Skeletal muscle satellite cell (primary cell): ENCODE data around the gene PCDHA3.
"Not testable (repeated sequence)": the region's sequence is repeated elsewhere in the genome, so short reads cannot be mapped to it uniquely, and the experiment has no call there.

ENCODE experiments used
- H3K27me3 ChIP-seq: 2 replicates; pipeline ENCODE4 v1.7.0; 2013; ENCODE audit warnings: low read length; ENCODE audit not compliant: control insufficient read depth, insufficient read depth
- H3K36me3 ChIP-seq: 2 replicates; pipeline ENCODE4 v1.7.0; 2013; ENCODE audit warnings: mild to moderate bottlenecking, control low read depth, low read length; ENCODE audit not compliant: insufficient read depth
- H3K4me1 ChIP-seq: 2 replicates; pipeline ENCODE4 v1.7.0; 2013; ENCODE audit warnings: low read length; ENCODE audit not compliant: control insufficient read depth, insufficient read depth
- H3K4me2 ChIP-seq: 2 replicates; pipeline ENCODE4 v1.7.0; 2013; ENCODE audit warnings: mild to moderate bottlenecking, low read length
- H3K4me3 ChIP-seq: 2 replicates; pipeline ENCODE4 v1.7.0; 2013; ENCODE audit warnings: low read length
- H3K9ac ChIP-seq: 2 replicates; pipeline ENCODE4 v1.7.0; 2013; ENCODE audit warnings: mild to moderate bottlenecking, low read depth, low read length, moderate library complexity
- H3K9me3 ChIP-seq: replicated peaks from 2 replicates; pipeline ENCODE4 v1.7.0; 2013; ENCODE audit warnings: mild to moderate bottlenecking, control low read depth, low read length

PCDHA3 gene

DNA sequence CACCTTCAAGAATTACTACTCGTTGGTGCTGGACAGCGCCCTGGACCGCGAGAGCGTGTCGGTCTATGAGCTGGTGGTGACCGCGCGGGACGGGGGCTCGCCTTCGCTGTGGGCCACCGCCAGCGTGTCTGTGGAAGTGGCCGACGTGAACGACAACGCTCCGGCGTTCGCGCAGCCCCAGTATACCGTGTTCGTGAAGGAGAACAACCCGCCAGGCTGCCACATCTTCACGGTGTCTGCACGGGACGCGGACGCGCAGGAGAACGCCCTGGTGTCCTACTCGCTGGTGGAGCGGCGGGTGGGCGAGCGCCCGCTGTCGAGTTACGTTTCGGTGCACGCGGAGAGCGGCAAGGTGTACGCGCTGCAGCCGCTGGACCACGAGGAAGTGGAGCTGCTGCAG, 22.1 kb downstream of the PCDHA3 start:
- H3K9ac ChIP-seq, H3K27me3 ChIP-seq, H3K36me3 ChIP-seq, H3K4me3 ChIP-seq, H3K9me3 ChIP-seq, H3K4me2 ChIP-seq, H3K4me1 ChIP-seq: not testable (repeated sequence)

DNA sequence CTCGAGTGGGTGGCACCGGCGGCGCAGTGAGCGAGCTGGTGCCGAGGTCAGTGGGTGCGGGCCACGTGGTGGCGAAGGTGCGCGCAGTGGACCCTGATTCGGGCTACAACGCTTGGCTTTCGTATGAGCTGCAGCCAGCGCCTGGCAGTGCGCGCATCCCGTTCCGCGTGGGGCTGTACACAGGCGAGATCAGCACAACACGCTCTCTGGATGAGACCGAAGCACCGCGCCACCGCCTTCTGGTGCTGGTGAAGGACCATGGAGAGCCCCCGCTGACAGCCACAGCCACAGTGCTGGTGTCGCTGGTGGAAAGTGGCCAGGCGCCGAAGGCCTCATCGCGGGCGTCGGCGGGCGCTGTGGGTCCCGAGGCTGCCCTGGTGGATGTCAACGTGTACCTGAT, 22.6 kb downstream of the PCDHA3 start:
- no peaks in the 10 kb centered on the region for H3K27me3 ChIP-seq
- no peak overlapping the region for H3K9ac ChIP-seq
- H3K36me3 ChIP-seq = no peaks in the 10 kb centered on the region
- H3K4me3 ChIP-seq = no peak overlapping the region
- no peaks in the 10 kb centered on the region for H3K4me1 ChIP-seq
- no peak overlapping the region for H3K4me2 ChIP-seq
- H3K9me3 ChIP-seq = no peaks in the 10 kb centered on the region

DNA sequence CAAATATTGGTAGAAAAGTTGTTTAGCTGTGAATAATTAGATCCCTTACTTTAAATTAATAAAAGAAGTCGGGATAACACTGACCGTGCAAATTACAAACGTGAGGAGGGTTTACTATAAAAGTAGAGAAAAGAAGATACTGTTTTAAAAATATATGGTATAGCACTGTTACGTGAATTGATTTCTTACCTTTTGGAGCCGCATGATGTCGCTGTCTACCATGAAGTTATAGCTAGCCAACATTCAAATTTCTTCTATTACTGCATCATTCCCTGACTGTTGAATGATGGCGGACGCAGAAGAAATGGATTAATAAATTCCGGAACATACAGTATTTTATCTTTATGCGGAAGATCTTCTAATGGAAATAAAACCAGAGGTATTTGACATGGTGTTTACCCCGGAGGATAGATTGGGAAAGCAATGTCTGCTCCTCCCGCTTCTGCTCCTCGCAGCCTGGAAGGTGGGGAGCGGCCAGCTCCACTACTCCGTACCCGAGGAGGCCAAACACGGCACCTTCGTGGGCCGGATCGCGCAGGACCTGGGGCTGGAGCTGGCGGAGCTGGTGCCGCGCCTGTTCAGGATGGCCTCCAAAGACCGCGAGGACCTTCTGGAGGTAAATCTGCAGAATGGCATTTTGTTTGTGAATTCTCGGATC, 27.0 kb downstream of the PCDHA3 start, which contains the start of gene PCDHA6:
TSS of gene PCDHA6 (plus strand) at position 257 of the 658 bp plus-strand sequence. CDS start at position 389, 132 bp downstream.
- Histone ChIP-seq H3K4me2 (no peak within 1 kb of the TSS), H3K9ac (no peak within 1 kb of the TSS), H3K4me1 (no peaks in the 10 kb centered on the region), H3K4me3 (peak within 1 kb of the TSS; percentile 24), H3K27me3 (no peaks in the 10 kb centered on the region), H3K36me3 (no peaks in the 10 kb centered on the region), H3K9me3 (no peaks in the 10 kb centered on the region)

DNA sequence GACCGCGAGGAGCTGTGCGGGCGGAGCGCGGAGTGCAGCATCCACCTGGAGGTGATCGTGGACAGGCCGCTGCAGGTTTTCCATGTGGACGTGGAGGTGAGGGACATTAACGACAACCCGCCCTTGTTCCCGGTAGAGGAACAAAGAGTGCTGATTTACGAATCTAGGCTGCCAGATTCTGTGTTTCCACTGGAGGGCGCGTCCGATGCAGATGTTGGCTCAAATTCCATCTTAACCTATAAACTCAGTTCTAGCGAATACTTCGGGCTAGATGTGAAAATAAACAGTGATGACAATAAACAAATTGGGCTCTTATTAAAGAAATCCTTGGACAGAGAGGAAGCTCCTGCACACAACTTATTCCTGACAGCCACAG, 27.5 kb downstream of the PCDHA3 start:
- H3K4me1 ChIP-seq = no peaks in the 10 kb centered on the region
- no peak overlapping the region for H3K9ac ChIP-seq
- no peak overlapping the region for H3K4me2 ChIP-seq
- no peak overlapping the region for H3K4me3 ChIP-seq
- no peaks in the 10 kb centered on the region for H3K36me3 ChIP-seq
- H3K9me3 ChIP-seq = no peaks in the 10 kb centered on the region
- no peaks in the 10 kb centered on the region for H3K27me3 ChIP-seq

DNA sequence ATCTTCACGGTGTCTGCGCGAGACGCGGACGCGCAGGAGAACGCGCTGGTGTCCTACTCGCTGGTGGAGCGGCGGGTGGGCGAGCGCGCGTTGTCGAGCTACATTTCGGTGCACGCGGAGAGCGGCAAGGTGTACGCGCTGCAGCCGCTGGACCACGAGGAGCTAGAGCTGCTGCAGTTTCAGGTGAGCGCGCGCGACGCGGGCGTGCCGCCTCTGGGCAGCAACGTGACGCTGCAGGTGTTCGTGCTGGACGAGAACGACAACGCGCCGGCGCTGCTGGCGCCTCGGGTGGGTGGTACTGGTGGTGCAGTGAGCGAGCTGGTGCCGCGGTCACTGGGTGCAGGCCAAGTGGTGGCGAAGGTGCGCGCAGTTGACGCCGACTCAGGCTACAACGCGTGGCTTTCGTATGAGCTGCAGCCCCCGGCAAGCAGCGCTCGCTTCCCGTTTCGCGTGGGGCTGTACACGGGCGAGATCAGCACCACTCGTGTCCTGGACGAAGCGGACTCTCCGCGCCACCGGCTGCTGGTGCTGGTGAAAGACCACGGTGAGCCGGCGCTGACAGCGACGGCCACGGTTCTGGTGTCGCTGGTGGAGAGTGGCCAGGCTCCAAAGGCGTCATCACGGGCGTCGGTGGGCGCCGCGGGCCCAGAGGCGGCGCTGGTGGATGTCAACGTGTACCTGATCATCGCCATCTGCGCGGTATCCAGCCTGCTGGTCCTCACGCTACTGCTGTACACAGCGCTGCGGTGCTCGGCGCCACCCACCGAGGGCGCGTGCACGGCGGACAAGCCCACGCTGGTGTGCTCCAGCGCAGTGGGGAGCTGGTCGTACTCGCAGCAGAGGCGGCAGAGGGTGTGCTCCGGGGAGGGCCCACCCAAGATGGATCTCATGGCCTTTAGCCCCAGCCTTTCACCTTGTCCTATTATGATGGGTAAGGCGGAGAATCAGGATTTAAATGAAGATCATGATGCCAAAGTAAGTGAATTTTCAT, 28.9 kb downstream of the PCDHA3 start:
- H3K9ac ChIP-seq, H3K36me3 ChIP-seq, H3K4me1 ChIP-seq, H3K4me3 ChIP-seq, H3K27me3 ChIP-seq, H3K4me2 ChIP-seq, H3K9me3 ChIP-seq: not testable (repeated sequence)

DNA sequence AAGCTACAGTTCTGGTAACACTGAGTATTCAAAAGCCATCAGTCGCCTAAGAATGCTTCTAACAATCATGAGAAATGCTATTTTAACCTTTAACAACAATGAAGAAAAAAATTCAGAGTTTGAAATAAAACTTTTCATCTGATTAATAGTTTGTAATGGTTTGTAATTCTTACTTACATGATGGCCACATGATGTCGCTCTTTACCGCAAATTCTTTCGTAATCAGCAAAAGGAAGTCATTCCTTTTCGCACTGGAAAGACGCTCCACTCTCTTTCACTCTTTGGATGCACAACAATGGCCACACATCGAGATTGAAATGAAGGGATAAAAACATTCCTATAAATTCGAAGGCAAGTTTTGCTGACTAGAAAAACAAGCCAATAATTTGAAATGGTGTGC, 33.1 kb downstream of the PCDHA3 start, which contains the start of gene PCDHA7:
TSS of gene PCDHA7 (plus strand) at position 277 of the 400 bp plus-strand sequence. CDS start at position 392, 115 bp downstream.
- Histone ChIP-seq H3K4me3 (peak within 1 kb of the TSS; percentile 28), H3K4me2 (no peak within 1 kb of the TSS), H3K9me3 (no peaks in the 10 kb centered on the region), H3K9ac (no peak within 1 kb of the TSS), H3K4me1 (no peaks in the 10 kb centered on the region), H3K36me3 (no peaks in the 10 kb centered on the region), H3K27me3 (no peaks in the 10 kb centered on the region)

DNA sequence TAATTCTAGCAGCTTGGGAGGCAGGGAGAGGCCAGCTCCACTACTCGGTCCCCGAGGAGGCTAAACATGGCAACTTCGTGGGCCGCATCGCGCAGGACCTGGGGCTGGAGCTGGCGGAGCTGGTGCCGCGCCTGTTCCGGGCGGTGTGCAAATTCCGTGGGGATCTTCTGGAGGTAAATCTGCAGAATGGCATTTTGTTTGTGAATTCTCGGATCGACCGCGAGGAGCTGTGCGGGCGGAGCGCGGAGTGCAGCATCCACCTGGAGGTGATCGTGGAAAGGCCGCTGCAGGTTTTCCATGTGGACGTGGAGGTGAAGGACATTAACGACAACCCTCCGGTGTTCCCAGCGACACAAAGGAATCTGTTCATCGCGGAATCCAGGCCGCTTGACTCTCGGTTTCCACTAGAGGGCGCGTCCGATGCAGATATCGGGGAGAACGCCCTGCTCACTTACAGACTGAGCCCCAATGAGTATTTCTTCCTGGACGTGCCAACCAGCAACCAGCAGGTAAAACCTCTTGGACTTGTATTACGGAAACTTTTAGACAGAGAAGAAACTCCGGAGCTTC, 33.7 kb downstream of the PCDHA3 start:
- not testable (repeated sequence) for H3K9ac ChIP-seq, H3K9me3 ChIP-seq, H3K27me3 ChIP-seq, H3K36me3 ChIP-seq, H3K4me1 ChIP-seq, H3K4me2 ChIP-seq
- H3K4me3 ChIP-seq = peak overlapping the region; percentile 28

DNA sequence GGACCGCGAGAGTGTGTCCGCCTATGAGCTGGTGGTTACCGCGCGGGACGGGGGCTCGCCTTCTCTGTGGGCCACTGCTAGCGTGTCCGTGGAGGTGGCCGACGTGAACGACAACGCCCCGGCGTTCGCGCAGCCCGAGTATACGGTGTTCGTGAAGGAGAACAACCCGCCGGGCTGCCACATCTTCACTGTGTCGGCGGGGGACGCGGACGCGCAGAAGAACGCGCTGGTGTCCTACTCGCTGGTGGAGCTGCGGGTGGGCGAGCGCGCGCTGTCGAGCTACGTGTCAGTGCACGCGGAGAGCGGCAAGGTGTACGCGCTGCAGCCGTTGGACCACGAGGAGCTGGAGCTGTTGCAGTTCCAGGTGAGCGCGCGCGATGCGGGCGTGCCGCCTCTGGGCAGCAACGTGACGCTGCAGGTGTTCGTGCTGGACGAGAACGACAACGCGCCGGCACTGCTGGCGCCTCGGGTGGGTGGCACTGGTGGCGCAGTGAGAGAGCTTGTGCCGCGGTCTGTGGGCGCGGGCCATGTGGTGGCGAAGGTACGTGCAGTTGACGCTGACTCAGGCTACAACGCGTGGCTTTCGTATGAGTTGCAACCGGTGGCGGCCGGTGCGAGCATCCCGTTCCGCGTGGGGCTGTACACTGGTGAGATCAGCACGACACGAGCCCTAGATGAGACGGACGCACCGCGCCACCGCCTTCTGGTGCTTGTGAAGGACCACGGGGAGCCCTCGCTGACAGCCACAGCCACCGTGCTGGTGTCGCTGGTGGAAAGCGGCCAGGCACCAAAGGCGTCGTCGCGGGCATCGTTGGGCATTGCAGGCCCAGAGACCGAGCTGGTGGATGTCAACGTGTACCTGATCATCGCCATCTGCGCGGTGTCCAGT, 35.0 kb downstream of the PCDHA3 start:
- H3K4me1 ChIP-seq = no peaks in the 10 kb centered on the region
- H3K36me3 ChIP-seq = no peaks in the 10 kb centered on the region
- no peak overlapping the region for H3K4me3 ChIP-seq
- no peak overlapping the region for H3K9ac ChIP-seq
- H3K27me3 ChIP-seq = no peaks in the 10 kb centered on the region
- H3K4me2 ChIP-seq = no peak overlapping the region
- H3K9me3 ChIP-seq = no peaks in the 10 kb centered on the region

DNA sequence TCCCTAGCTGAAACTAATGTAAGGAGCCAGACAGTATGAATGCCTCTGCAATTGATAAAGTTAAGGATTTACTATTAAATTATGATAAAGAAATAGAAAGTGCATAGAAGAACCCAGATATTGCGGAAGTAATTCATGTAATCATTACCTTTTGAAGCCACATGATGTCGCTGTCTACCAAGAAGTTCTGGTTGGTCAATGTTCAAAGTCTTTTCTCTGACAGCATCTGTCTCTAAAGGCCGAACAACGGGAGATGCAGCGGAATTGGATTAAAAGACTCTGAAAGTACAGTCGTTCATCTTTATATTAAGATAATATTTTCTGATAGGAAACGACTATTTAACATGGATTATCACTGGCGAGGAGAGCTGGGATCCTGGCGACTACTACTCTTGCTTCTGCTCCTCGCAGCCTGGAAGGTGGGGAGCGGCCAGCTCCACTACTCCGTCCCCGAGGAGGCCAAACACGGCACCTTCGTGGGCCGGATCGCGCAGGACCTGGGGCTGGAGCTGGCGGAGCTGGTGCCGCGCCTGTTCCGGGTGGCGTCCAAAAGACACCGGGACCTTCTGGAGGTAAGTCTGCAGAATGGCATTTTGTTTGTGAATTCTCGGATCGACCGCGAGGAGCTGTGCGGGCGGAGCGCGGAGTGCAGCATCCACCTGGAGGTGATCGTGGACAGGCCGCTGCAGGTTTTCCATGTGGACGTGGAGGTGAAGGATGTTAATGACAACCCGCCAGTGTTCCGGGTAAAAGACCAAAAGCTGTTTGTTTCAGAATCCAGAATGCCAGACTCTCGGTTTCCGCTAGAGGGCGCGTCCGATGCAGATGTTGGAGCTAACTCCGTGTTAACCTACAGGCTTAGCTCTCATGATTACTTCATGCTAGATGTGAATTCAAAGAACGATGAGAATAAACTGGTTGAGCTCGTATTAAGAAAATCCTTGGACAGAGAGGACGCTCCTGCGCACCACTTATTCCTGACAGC, 40.4 kb downstream of the PCDHA3 start, which contains the start of gene PCDHA8:
TSS of gene PCDHA8 (plus strand) at position 210 of the 985 bp plus-strand sequence. CDS start at position 345, 135 bp downstream.
- Histone ChIP-seq H3K4me2 (no peak within 1 kb of the TSS), H3K36me3 (no peaks in the 10 kb centered on the region), H3K9me3 (no peaks in the 10 kb centered on the region), H3K4me3 (no peak within 1 kb of the TSS), H3K27me3 (no peaks in the 10 kb centered on the region), H3K9ac (no peak within 1 kb of the TSS), H3K4me1 (no peaks in the 10 kb centered on the region)
